HG02798 (cell line): ENCODE data around the gene ARHGEF7.
"Not testable (repeated sequence)": the region's sequence is repeated elsewhere in the genome, so short reads cannot be mapped to it uniquely, and the experiment has no call there.

Experiments
- ATAC-seq: cut with Tn5 transposase; IDR thresholded peaks from one replicate; pipeline ENCODE4 v1.9.1; 2021; ENCODE audit warnings: mild to moderate bottlenecking; ENCODE audit not compliant: unreplicated experiment, poor library complexity

ARHGEF7 gene

GRCh38 chr13:111241006-111241755 lies 126.1 kb downstream of the ARHGEF7 start:
- no peak for ATAC-seq

- no peak for ATAC-seq
Measured at GRCh38 chr13:111241862-111242261, 126.8 kb downstream of the ARHGEF7 start.

- ATAC-seq, result no peak
Measured at GRCh38 chr13:111242585-111242984, 127.5 kb downstream of the ARHGEF7 start.

GRCh38 chr13:111243981-111244380 lies 128.9 kb downstream of the ARHGEF7 start:
- no peak for ATAC-seq

GRCh38 chr13:111245576-111246384 lies 130.7 kb downstream of the ARHGEF7 start:
- ATAC-seq, result no peak

GRCh38 chr13:111247552-111247951 lies 132.4 kb downstream of the ARHGEF7 start:
- no peak for ATAC-seq

- no peak for ATAC-seq
Measured at GRCh38 chr13:111248822-111249221, 133.7 kb downstream of the ARHGEF7 start.

- no peak for ATAC-seq
Measured at GRCh38 chr13:111249637-111250360, 134.7 kb downstream of the ARHGEF7 start.

GRCh38 chr13:111251646-111252445 lies 136.7 kb downstream of the ARHGEF7 start:
- no peak for ATAC-seq

GRCh38 chr13:111252446-111253364 lies 137.6 kb downstream of the ARHGEF7 start:
- ATAC-seq, result no peak

- no peak for ATAC-seq
Measured at GRCh38 chr13:111253365-111253872, 138.3 kb downstream of the ARHGEF7 start.

GRCh38 chr13:111255228-111255790 lies 140.2 kb downstream of the ARHGEF7 start:
- no peak for ATAC-seq

- ATAC-seq, result no peak
Measured at GRCh38 chr13:111256458-111256857, 141.3 kb downstream of the ARHGEF7 start.

GRCh38 chr13:111256946-111257345 lies 141.8 kb downstream of the ARHGEF7 start:
- no peak for ATAC-seq

- ATAC-seq, result not testable (repeated sequence)
Measured at GRCh38 chr13:111257899-111258298, 142.8 kb downstream of the ARHGEF7 start.

- no peak for ATAC-seq
Measured at GRCh38 chr13:111258637-111259036, 143.5 kb downstream of the ARHGEF7 start.

GRCh38 chr13:111259058-111259457 lies 143.9 kb downstream of the ARHGEF7 start:
- no peak for ATAC-seq

- ATAC-seq, result no peak
Measured at GRCh38 chr13:111261326-111261725, 146.2 kb downstream of the ARHGEF7 start.

- no peak for ATAC-seq
Measured at GRCh38 chr13:111262281-111262680, 147.2 kb downstream of the ARHGEF7 start.
